Fibroblast of peridontal ligament (primary cell): ENCODE measurements around the gene ID2.
"Not testable (repeated sequence)": the region's sequence is repeated elsewhere in the genome, so short reads cannot be mapped to it uniquely, and the experiment has no call there.

Experiments used
- DNase-seq: peaks from one replicate; pipeline ENCODE4 v3.0.0-alpha.2; 2010; ENCODE audit errors: extremely low read depth

The ID2 gene

GRCh38 chr2:8684878-8685696 is 3.2 kb downstream of the ID2 start:
- peak; percentile 9 for DNase-seq

- DNase-seq = peak; percentile 16
Measured at GRCh38 chr2:8685697-8686358, 4.0 kb downstream of the ID2 start.

GRCh38 chr2:8691859-8692437 is 10.1 kb downstream of the ID2 start:
- no peak for DNase-seq

GRCh38 chr2:8692783-8693156 is 10.9 kb downstream of the ID2 start:
- no peak for DNase-seq

GRCh38 chr2:8693157-8693821 is 11.4 kb downstream of the ID2 start:
- no peak for DNase-seq

- peak; percentile 61 for DNase-seq
Measured at GRCh38 chr2:8694737-8695136, 12.9 kb downstream of the ID2 start.

GRCh38 chr2:8697190-8697589 is 15.3 kb downstream of the ID2 start:
- DNase-seq = no peak

- no peak for DNase-seq
Measured at GRCh38 chr2:8699839-8700238, 18.0 kb downstream of the ID2 start.

GRCh38 chr2:8701681-8702379 is 20.0 kb downstream of the ID2 start:
- no peak for DNase-seq

GRCh38 chr2:8704906-8705305 is 23.1 kb downstream of the ID2 start:
- peak; percentile 5 for DNase-seq

- DNase-seq = no peak
Measured at GRCh38 chr2:8709611-8710010, 27.8 kb downstream of the ID2 start.

- no peak for DNase-seq
Measured at GRCh38 chr2:8710951-8711350, 29.1 kb downstream of the ID2 start.

GRCh38 chr2:8714283-8714682 is 32.4 kb downstream of the ID2 start:
- DNase-seq = no peak

GRCh38 chr2:8714971-8715370 is 33.1 kb downstream of the ID2 start:
- DNase-seq = no peak

- peak; percentile 4 for DNase-seq
Measured at GRCh38 chr2:8719528-8719927, 37.7 kb downstream of the ID2 start.

- no peak for DNase-seq
Measured at GRCh38 chr2:8720741-8721140, 38.9 kb downstream of the ID2 start.

GRCh38 chr2:8721410-8721809 is 39.6 kb downstream of the ID2 start:
- no peak for DNase-seq

- no peak for DNase-seq
Measured at GRCh38 chr2:8722986-8723385, 41.1 kb downstream of the ID2 start.

GRCh38 chr2:8725838-8726237 is 44.0 kb downstream of the ID2 start:
- DNase-seq = no peak

- DNase-seq = no peak
Measured at GRCh38 chr2:8728305-8729015, 46.6 kb downstream of the ID2 start.

GRCh38 chr2:8729101-8729500 is 47.2 kb downstream of the ID2 start:
- not testable (repeated sequence) for DNase-seq
